ENCODE measurements around the gene SYT5.
"Not testable (repeated sequence)": the region's sequence is repeated elsewhere in the genome, so short reads cannot be mapped to it uniquely, and the experiment has no call there.

Gene SYT5

GRCh38 chr19:55166530-55167268 is 13.4 kb downstream of the SYT5 start, which contains the start of gene DNAAF3:
Gene DNAAF3, minus strand, starts transcription at chr19:55166613. Its CDS starts 200 bp downstream, at chr19:55166413.
- peak; percentile 94 for DNase-seq

- DNase-seq: peak; percentile 72
These were observed 14.0 kb downstream of the SYT5 start for GRCh38 chr19:55165952-55166529.

GRCh38 chr19:55161571-55162322 is 18.3 kb downstream of the SYT5 start:
- DNase-seq: no peak

DNA sequence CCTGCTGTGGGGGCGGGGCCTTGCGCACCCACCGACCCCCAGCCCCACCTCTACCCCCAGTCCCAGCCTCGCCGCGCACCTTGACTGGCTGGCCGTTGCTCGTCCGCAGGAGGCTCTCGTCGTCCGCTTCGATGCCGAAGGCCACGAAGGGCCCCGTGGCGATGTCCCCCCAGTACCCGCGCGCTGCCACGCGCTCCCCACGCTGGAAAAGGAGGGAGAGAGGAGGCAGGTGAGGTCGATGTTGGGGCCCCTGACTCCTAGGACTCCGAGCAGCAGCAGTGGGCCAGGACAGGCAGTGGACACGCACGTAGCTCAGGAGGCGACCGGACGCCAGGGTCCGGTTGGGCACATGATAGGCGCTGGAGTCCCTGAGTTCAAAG is 19.1 kb downstream of the SYT5 start:
- DNase-seq: no peak

DNA sequence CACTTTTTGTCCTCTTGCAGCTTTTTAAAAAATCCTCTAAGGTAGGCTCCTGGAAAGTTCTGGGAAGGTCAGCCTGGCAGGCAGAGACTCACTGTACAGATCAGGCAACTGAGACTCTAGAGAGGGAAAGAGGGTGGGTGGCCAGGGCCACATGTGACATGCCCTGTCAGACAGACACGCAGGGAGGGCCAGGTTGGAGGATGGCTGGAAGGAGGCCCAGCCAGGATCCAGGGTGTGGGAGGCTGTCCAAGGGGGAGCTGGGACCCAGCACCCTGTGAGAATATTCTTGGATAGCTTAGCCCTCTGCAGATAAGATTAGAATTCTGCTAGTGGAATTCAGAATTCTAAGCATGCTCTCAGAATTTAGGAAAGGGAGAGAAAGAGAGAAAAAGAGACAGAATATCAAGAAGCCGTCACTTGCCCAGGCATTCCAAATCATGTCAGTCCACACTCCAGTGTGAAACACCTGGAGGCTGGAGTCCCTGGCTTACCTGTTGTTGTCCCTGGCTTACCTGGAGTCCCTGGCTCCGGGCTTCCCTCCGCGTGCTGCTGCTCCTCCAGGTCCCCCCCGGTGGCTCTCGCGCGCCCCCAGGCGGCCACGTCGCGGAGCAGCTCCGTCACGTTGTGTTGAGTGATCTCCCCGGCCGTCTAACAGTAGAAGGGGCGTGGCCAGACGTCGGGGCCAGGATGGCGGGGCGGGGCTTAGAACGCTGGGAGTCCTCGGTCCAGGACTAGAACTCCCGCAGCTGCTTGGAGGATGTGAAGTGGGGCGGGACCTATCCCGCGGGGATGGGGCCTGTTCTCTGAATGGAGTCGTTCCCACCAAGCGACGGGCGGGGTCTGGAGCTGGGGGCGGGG is 19.7 kb downstream of the SYT5 start:
- DNase-seq: peak; percentile 96

DNA sequence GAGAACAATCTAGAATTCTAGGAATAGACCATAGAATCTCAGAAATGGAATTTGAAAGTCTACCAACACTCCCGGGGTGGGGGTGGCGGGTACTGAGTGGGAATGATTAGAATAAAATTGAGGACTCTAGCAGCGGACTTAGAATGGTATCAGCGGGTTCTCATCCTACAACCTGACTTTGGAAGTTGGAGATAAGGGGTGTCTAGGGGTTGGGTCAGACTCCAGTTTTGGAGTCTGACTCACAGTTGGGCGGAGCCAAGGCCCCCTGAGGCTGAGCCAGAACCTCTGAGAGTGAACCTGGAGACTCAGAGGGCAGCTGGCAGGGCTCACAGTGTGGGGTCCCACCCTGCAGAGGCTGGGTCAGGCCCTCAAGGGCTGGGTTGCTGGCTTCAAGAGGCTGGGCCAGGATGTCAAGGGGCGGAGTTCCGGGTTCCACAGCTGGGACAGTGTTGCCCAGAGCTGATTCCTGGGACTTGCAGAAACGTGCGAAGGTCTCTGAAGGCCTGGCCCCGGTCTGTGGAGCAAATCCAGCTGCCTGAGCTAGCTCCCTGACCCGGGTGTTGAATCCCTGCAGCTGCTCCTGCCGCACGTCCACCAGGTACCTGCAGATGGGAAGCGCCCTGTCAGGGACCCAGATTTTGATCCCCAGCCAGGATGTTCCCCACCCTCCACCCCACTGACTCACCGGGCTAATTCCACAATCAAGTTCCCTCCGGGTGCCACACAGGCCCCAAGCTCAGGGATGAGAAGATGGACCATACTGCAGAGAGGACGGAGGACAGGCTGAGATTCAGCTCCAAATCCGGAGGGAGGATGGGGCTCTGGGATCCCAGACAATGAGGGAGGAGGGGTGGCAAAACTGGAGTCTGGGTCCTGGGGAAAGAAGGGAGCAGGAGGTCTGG is 21.0 kb downstream of the SYT5 start:
- DNase-seq: peak; percentile 44

DNA sequence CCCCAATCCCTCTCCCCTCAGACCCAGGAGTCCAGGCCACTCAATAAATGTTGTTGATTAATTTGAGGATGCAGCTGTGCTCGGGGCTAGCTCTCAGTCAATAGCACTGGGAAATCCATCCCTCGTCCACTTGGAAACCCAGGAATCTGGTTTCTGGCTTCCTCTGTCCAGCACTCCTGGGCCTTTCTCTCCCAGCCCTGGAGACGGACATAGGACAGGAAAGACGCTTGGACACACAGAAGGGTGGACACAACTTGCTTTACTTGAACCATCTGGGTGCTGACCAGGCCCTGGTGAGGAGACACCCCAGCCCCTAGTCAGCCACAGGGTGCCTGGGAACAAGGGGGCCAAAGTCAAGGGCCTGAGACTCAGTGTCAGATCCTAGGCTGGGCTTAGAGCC is 21.7 kb downstream of the SYT5 start:
- DNase-seq: no peak

GRCh38 chr19:55157064-55157908 is 22.8 kb downstream of the SYT5 start, which contains the start of gene TNNI3:
Gene TNNI3, minus strand, starts transcription at chr19:55157732. Its CDS starts 143 bp downstream, at chr19:55157589.
- DNase-seq: no peak

DNA sequence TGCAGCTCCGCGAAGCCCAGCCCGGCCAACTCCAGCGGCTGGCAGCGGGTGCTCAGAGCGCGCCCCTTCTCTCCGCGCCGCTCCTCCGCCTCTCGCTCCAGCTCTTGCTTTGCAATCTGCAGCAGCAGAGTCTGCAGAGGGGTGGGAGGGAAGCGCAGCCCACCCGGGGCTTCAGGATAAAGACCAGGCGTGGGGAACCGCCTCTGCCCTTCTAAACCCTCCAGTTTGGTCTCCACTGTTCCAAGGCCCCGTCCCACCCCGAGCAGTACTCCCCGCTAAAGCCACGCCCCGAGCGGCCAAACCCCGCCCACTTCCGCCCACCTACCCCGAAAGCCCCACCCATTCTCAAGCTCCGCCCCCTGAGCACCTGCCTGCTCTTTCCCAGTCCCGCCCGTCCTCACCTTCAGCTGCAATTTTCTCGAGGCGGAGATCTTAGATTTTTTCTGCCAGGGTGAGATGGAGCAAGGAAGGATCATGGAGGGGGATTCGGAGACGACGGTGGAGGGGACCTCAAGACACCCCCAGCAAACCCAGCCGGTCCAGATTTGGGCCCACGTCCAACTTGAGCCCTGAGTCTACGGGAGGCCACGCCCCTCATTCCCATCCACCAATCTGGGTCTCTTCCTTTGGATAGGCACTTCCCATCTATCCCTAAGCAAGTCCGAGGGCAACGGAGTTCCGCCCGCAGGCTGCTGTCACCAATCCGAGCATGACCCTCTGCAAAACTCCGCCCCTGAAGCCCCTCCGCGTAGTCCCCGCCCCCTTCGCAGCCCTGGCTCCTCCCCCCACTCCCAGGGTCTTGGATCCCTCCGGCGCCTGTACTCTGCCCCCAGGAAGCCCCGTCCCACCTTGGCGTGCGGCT is 23.7 kb downstream of the SYT5 start:
- peak; percentile 77 for DNase-seq

- not testable (repeated sequence) for DNase-seq
These were observed 24.3 kb downstream of the SYT5 start for GRCh38 chr19:55155784-55156183.

GRCh38 chr19:55153652-55154264 is 26.3 kb downstream of the SYT5 start:
- no peak for DNase-seq

DNA sequence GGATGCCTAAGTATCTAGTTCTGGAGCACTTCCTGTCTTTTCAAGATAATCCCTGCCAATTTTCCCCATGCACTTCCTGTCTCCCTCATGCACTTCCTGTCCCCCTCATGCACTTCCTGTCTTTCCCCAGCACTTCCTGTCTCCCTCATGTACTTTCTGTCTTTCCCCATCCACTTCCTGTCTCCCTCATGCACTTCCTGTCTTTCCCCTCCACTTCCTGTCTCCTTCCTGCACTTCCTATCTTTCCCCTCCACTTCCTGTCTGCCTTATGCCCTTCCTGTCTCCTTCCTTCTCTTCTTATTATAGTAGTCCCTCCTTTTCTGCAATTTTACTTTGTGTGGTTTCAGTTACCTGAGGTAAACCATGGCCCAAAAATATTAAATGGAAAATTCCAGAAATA is 28.1 kb downstream of the SYT5 start:
- no peak for DNase-seq

DNA sequence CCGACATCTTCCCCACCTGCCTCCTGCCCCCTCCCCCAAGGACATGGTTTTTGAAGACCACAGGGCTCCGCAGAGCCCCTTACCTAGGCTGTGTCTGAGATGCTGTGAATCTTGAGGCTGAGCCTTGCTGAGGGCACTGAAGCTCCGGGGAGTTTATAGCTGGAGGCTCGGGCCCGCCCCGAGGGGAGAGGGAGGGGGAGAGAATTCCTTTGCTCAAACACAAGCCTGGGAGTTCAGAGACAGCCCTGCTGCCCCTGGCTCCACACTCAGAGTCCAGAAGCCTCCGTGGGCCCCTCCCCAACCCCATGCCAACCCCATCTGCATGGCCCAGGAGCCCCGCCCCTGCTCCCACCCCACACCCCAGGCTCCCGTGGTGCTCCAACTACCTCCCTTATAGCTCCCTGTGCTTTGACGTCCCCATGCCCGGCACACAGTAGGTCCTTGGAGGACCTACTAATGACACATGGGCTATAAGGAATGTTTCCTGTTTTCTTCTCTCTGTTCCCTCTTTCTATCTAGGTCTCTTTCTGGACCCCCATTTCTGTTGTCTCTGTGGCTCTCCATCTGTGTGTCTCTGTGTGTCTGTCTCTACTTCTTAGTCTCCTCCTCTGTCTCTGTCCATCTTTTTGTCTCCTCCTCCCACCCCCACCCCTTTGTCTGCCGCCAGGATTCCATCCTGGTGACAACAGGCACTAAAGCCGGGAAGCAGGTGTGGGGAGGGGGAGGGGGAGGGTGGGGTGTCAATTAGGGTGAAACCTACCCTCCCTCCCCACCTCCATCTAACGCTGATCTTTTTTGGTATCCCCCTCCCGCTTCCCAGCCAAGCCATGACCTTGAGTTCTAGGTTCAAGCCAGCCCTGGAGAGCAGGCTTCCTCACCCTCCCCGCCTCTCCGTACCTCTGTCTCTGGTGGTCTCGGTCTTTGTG is 30.7 kb downstream of the SYT5 start, which contains the start of gene TNNT1:
TSS of gene TNNT1 (minus strand) at position 129 of the 926 bp plus-strand sequence. CDS start 2,049 bp downstream, outside the sequence.
- DNase-seq: no peak

- DNase-seq: no peak
These were observed 32.4 kb downstream of the SYT5 start for GRCh38 chr19:55147545-55148251.

GRCh38 chr19:55146705-55147273 is 33.3 kb downstream of the SYT5 start:
- DNase-seq: no peak

GRCh38 chr19:55146078-55146704 is 33.9 kb downstream of the SYT5 start:
- peak; percentile 44 for DNase-seq

Measured in stimulated activated CD8-positive, alpha-beta memory T cell treated with anti-CD3 and anti-CD28 coated beads, Interleukin-4, amount 100 ng/mL, for 48 hours (primary cell).